ENCODE results near the gene LRRC8B. TPM values are rescaled to one million over a fixed set of nuclear protein-coding genes. Genes with fewer than 3 reads are reported as not detected.

The LRRC8B gene
- total and polyA plus RNA-seq, 9 donors: 1.2 to 9.3 (median 6.8) TPM

GRCh38 chr1:89527750-89528381 is 3.2 kb downstream of the LRRC8B start:
- no peak for DNase-seq
- H3K36me3 ChIP-seq: no peaks in the 10 kb centered on the region
- no peak for TF ChIP-seq EP300 (IDR thresholded peaks at IDR 0.05)
- TF ChIP-seq POLR2A (IDR thresholded peaks at IDR 0.05): no peak
- no peak for TF ChIP-seq CTCF (IDR thresholded peaks at IDR 0.05)
- no peak overlapping the region for H3K27ac ChIP-seq
- no peak overlapping the region for H3K4me3 ChIP-seq
- intact Hi-C loops (cut with DNase I): loop anchor here in 2 of 4 donors (10.0 kb wide), 2 partner anchors 77 to 467 kb away; partner anchors contain the start of gene ZNF326 (in 1 of the 2)
- H3K4me1 ChIP-seq (ENCODE audit: insufficient read depth): peaks cover 4% of the 10 kb centered on the region
- 73 to 82% (median 80%) methylated on average over 2 of the region's 2 CpGs for WGBS, 3 donors
- no peaks in the 10 kb centered on the region for H3K27me3 ChIP-seq
- H3K9me3 ChIP-seq: no peaks in the 10 kb centered on the region

GRCh38 chr1:89528382-89528780 is 3.8 kb downstream of the LRRC8B start:
- intact Hi-C loops (cut with DNase I): loop anchor here in 2 of 4 donors (10.0 kb wide), 2 partner anchors 76 to 466 kb away; partner anchors contain the start of gene ZNF326 (in 1 of the 2)
- no peaks in the 10 kb centered on the region for H3K27me3 ChIP-seq
- peaks cover 4% of the 10 kb centered on the region for H3K4me1 ChIP-seq (ENCODE audit: insufficient read depth)
- no peaks in the 10 kb centered on the region for H3K9me3 ChIP-seq
- H3K36me3 ChIP-seq: no peaks in the 10 kb centered on the region
- no peak for TF ChIP-seq EP300 (IDR thresholded peaks at IDR 0.05)
- TF ChIP-seq CTCF (IDR thresholded peaks at IDR 0.05): no peak
- no peak for TF ChIP-seq POLR2A (IDR thresholded peaks at IDR 0.05)
- no peak overlapping the region for H3K4me3 ChIP-seq
- DNase-seq: no peak
- H3K27ac ChIP-seq: no peak overlapping the region

GRCh38 chr1:89529196-89529595 is 4.6 kb downstream of the LRRC8B start:
- Histone ChIP-seq H3K4me1 (ENCODE audit: insufficient read depth) (no peaks in the 10 kb centered on the region), H3K4me3 (no peak overlapping the region), H3K27ac (no peak overlapping the region), H3K9me3 (no peaks in the 10 kb centered on the region), H3K27me3 (no peaks in the 10 kb centered on the region), H3K36me3 (no peaks in the 10 kb centered on the region)
- 86 to 94% (median 90%) methylated on average over 2 of the region's 2 CpGs for WGBS, 3 donors
- DNase-seq: no peak
- intact Hi-C loops (cut with DNase I): loop anchor here in 2 of 4 donors (10.0 kb wide), 2 partner anchors 76 to 466 kb away; partner anchors contain the start of gene ZNF326 (in 1 of the 2)
- no peak for TF ChIP-seq POLR2A (IDR thresholded peaks at IDR 0.05)
- no peak for TF ChIP-seq EP300 (IDR thresholded peaks at IDR 0.05)
- TF ChIP-seq CTCF (IDR thresholded peaks at IDR 0.05): no peak

- no peak overlapping the region for H3K4me3 ChIP-seq
- H3K9me3 ChIP-seq: no peaks in the 10 kb centered on the region
- intact Hi-C loops (cut with DNase I): no loop called here
- TF ChIP-seq EP300 (IDR thresholded peaks at IDR 0.05) (no peak), POLR2A (IDR thresholded peaks at IDR 0.05) (no peak), CTCF (IDR thresholded peaks at IDR 0.05) (no peak)
- no peaks in the 10 kb centered on the region for H3K4me1 ChIP-seq (ENCODE audit: insufficient read depth)
- H3K36me3 ChIP-seq: no peaks in the 10 kb centered on the region
- no peak for DNase-seq
- WGBS, 3 donors: 74 to 86% (median 85%) methylated on average over 8 of the region's 8 CpGs
- no peaks in the 10 kb centered on the region for H3K27me3 ChIP-seq
- no peak overlapping the region for H3K27ac ChIP-seq
Observed at GRCh38 chr1:89530444-89531089, 5.9 kb downstream of the LRRC8B start.

Data from ovary (tissue), 9 donors.